GM18907 (cell line): ENCODE measurements around the gene PRCD.

Experiments
- ATAC-seq: cut with Tn5 transposase; IDR thresholded peaks from one replicate; pipeline ENCODE4 v1.9.1; 2021; ENCODE audit warnings: mild to moderate bottlenecking, moderate library complexity; ENCODE audit not compliant: unreplicated experiment

The PRCD gene

GRCh38 chr17:76567634-76568432 lies 28.0 kb downstream of the PRCD start:
- ATAC-seq: no peak

- ATAC-seq: no peak
Measured at GRCh38 chr17:76568811-76569221, 29.0 kb downstream of the PRCD start.

GRCh38 chr17:76569607-76570279 lies 29.9 kb downstream of the PRCD start:
- ATAC-seq: no peak

GRCh38 chr17:76570457-76570856 lies 30.6 kb downstream of the PRCD start:
- ATAC-seq: no peak

GRCh38 chr17:76570877-76571471 lies 31.1 kb downstream of the PRCD start:
- no peak for ATAC-seq

GRCh38 chr17:76572201-76572910 lies 32.5 kb downstream of the PRCD start:
- ATAC-seq: no peak

- no peak for ATAC-seq
Measured at GRCh38 chr17:76573096-76573495, 33.3 kb downstream of the PRCD start.

- ATAC-seq: no peak
Measured at GRCh38 chr17:76574166-76574565, 34.3 kb downstream of the PRCD start.

GRCh38 chr17:76575570-76575969 lies 35.7 kb downstream of the PRCD start:
- no peak for ATAC-seq

GRCh38 chr17:76576189-76576588 lies 36.3 kb downstream of the PRCD start:
- no peak for ATAC-seq

- no peak for ATAC-seq
Measured at GRCh38 chr17:76577876-76578275, 38.0 kb downstream of the PRCD start.

- ATAC-seq: no peak
Measured at GRCh38 chr17:76578376-76578775, 38.5 kb downstream of the PRCD start.

GRCh38 chr17:76579281-76579680 lies 39.4 kb downstream of the PRCD start:
- no peak for ATAC-seq

- no peak for ATAC-seq
Measured at GRCh38 chr17:76581515-76581914, 41.7 kb downstream of the PRCD start.

- no peak for ATAC-seq
Measured at GRCh38 chr17:76582660-76583059, 42.8 kb downstream of the PRCD start.

- ATAC-seq: no peak
Measured at GRCh38 chr17:76584427-76585032, 44.7 kb downstream of the PRCD start.

GRCh38 chr17:76585033-76585648 lies 45.3 kb downstream of the PRCD start:
- no peak for ATAC-seq

GRCh38 chr17:76585649-76586593 lies 46.1 kb downstream of the PRCD start, which contains the start of gene ST6GALNAC2:
TSS of gene ST6GALNAC2 (minus strand) at chr17:76585860. CDS start at chr17:76585808, 52 bp downstream.
- no peak for ATAC-seq

- no peak for ATAC-seq
Measured at GRCh38 chr17:76586741-76587487, 47.1 kb downstream of the PRCD start.
